GF-D8 (cell line): ENCODE results near the gene ZSWIM2.
"Not testable (repeated sequence)": the region's sequence is repeated elsewhere in the genome, so short reads cannot be mapped to it uniquely, and the experiment has no call there.

ENCODE experiments used
- DNase-seq: peaks from one replicate; lab custom pipeline; 2025; lab: John Stamatoyannopoulos, UW

ZSWIM2 gene

GRCh38 chr2:186842373-186842772, 6.6 kb downstream of the ZSWIM2 start:
- DNase-seq: no peak

GRCh38 chr2:186841940-186842339, 7.0 kb downstream of the ZSWIM2 start:
- DNase-seq: no peak

GRCh38 chr2:186835628-186836027, 13.3 kb downstream of the ZSWIM2 start:
- DNase-seq: no peak

- no peak for DNase-seq
Observed at GRCh38 chr2:186827862-186828492, 21.0 kb downstream of the ZSWIM2 start.

- no peak for DNase-seq
Observed at GRCh38 chr2:186827411-186827810, 21.6 kb downstream of the ZSWIM2 start.

- no peak for DNase-seq
Observed at GRCh38 chr2:186822323-186822722, 26.6 kb downstream of the ZSWIM2 start.

- DNase-seq: no peak
Observed at GRCh38 chr2:186820303-186820702, 28.7 kb downstream of the ZSWIM2 start.

- not testable (repeated sequence) for DNase-seq
Observed at GRCh38 chr2:186811760-186812159, 37.2 kb downstream of the ZSWIM2 start.

GRCh38 chr2:186806591-186806990, 42.4 kb downstream of the ZSWIM2 start:
- DNase-seq: no peak

GRCh38 chr2:186798604-186799003, 50.4 kb downstream of the ZSWIM2 start:
- DNase-seq: not testable (repeated sequence)

GRCh38 chr2:186784930-186785329, 64.0 kb downstream of the ZSWIM2 start:
- no peak for DNase-seq

GRCh38 chr2:186783254-186783653, 65.7 kb downstream of the ZSWIM2 start:
- DNase-seq: no peak

- no peak for DNase-seq
Observed at GRCh38 chr2:186780701-186781316, 68.2 kb downstream of the ZSWIM2 start.
